HL-60 (cell line): ENCODE data around the gene CCDC194.

Experiments
- DNase-seq, 2 experiments: peaks; one replicate each; pipeline ENCODE4 v3.0.0-alpha.2; 2010 to 2020; ENCODE audit warnings: low read depth in 1 of 2, low spot score in 1 of 2
- H3K27ac ChIP-seq: fragments of 250-450 bp; sonication (Bioruptor Pico); replicated peaks from 2 replicates; pipeline ENCODE4 v1.5.1; 2020; ENCODE audit warnings: mild to moderate bottlenecking, moderate library complexity
- H3K27me3 ChIP-seq: fragments of 250-450 bp; sonication (Bioruptor Pico); 2 replicates; pipeline ENCODE4 v1.5.1; 2021; ENCODE audit warnings: mild to moderate bottlenecking, moderate library complexity; ENCODE audit not compliant: insufficient read depth, poor library complexity, severe bottlenecking
- H3K4me3 ChIP-seq: replicated peaks from 2 replicates; pipeline ENCODE4 v1.5.1; 2011; ENCODE audit warnings: mild to moderate bottlenecking, control low read depth, low read length; ENCODE audit not compliant: insufficient read depth
- GABPA ChIP-seq: IDR thresholded peaks from 2 replicates; pipeline ENCODE4 v1.6.1; 2012; ENCODE audit warnings: low read depth
- POLR2AphosphoS5 ChIP-seq: IDR thresholded peaks from 2 replicates; pipeline ENCODE4 v1.6.1; 2012; ENCODE audit warnings: low read depth
- SPI1 ChIP-seq: IDR thresholded peaks from 2 replicates; pipeline ENCODE4 v1.6.1; 2012; ENCODE audit warnings: low read depth, mild to moderate bottlenecking, borderline replicate concordance
- TF ChIP-seq, protein P1 (sequence below): IDR thresholded peaks from 2 replicates; pipeline ENCODE4 v1.6.1; 2012; ENCODE audit warnings: low read depth; ENCODE audit not compliant: insufficient replicate concordance
- TF ChIP-seq, protein P2 (sequence below): IDR thresholded peaks from one replicate; pipeline ENCODE4 v1.5.1; 2011; ENCODE audit warnings: low read length, control low read depth, inconsistent platforms; ENCODE audit not compliant: insufficient read depth

CCDC194 gene

DNA sequence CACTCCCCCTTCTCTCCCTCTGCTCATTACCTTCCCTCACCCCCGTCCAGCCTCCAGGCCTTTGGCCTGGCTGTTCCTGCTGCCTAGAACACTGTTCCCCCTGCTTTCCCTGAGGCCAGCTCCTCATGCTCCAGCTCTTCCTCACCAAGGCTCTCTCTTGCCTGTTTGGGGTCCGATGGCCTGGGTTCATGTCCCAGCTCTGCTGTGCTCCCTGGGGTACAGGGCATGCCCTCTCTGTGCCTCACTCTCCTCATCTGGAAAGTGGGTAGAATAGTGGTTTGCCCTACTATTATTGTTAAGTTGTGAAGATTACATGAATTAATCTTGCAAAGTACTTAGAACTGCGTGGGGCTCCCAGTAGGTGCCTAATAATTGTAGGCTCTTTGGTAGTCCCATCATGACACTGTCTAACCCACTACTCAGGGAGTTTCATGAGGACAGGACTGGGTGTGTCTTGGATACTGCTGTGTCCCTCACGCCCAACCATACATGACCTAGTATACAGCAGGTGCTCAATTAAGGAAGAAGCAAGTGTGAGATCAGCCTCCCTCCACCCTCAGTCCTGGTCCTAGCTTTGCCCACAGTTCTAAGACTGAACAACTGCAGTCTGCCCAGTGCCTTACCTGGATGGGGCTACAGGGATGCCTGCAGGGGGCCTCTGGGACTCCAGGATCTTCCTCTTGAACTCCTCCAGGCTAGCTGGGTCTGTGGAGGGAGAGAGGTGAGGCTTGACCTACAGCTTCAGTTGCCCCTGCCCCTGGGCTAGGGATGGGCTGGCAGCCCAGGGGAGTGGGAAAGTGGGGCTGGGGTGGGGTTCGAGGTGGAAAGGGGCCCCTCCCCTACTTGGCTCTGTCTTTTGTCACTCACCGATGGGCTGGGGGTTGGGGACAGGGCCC, 33.8 kb downstream of the CCDC194 start:
- DNase-seq, result no peak
- no peak overlapping the region for H3K27ac ChIP-seq
- TF ChIP-seq POLR2AphosphoS5 (no peak), SPI1 (no peak), GABPA (no peak)
- TF ChIP-seq, protein P1, sequence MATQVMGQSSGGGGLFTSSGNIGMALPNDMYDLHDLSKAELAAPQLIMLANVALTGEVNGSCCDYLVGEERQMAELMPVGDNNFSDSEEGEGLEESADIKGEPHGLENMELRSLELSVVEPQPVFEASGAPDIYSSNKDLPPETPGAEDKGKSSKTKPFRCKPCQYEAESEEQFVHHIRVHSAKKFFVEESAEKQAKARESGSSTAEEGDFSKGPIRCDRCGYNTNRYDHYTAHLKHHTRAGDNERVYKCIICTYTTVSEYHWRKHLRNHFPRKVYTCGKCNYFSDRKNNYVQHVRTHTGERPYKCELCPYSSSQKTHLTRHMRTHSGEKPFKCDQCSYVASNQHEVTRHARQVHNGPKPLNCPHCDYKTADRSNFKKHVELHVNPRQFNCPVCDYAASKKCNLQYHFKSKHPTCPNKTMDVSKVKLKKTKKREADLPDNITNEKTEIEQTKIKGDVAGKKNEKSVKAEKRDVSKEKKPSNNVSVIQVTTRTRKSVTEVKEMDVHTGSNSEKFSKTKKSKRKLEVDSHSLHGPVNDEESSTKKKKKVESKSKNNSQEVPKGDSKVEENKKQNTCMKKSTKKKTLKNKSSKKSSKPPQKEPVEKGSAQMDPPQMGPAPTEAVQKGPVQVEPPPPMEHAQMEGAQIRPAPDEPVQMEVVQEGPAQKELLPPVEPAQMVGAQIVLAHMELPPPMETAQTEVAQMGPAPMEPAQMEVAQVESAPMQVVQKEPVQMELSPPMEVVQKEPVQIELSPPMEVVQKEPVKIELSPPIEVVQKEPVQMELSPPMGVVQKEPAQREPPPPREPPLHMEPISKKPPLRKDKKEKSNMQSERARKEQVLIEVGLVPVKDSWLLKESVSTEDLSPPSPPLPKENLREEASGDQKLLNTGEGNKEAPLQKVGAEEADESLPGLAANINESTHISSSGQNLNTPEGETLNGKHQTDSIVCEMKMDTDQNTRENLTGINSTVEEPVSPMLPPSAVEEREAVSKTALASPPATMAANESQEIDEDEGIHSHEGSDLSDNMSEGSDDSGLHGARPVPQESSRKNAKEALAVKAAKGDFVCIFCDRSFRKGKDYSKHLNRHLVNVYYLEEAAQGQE, result no peak
- TF ChIP-seq, protein P2, sequence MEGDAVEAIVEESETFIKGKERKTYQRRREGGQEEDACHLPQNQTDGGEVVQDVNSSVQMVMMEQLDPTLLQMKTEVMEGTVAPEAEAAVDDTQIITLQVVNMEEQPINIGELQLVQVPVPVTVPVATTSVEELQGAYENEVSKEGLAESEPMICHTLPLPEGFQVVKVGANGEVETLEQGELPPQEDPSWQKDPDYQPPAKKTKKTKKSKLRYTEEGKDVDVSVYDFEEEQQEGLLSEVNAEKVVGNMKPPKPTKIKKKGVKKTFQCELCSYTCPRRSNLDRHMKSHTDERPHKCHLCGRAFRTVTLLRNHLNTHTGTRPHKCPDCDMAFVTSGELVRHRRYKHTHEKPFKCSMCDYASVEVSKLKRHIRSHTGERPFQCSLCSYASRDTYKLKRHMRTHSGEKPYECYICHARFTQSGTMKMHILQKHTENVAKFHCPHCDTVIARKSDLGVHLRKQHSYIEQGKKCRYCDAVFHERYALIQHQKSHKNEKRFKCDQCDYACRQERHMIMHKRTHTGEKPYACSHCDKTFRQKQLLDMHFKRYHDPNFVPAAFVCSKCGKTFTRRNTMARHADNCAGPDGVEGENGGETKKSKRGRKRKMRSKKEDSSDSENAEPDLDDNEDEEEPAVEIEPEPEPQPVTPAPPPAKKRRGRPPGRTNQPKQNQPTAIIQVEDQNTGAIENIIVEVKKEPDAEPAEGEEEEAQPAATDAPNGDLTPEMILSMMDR, result no peak
- no peaks in the 10 kb centered on the region for H3K27me3 ChIP-seq
- no peak overlapping the region for H3K4me3 ChIP-seq

DNA sequence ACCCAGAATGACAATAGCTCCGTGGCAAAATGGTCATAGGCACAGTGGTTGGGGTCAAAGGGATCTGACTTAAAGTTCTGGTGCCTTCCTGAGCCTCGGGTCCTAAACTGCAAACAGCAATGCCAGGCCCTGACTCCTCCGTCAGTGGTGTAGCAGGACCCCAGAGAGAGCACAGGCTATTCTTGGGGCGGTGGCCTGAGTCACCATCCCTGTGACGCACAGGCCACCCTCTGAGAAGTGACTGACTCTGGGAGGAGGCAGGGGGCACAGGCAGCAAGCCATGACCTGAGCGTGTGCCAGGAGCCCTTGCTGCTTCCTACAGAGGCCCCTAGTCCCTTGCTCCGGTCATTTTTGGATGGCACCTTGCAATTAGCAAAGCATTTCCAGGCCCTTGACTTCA, 35.6 kb downstream of the CCDC194 start:
- no peaks in the 10 kb centered on the region for H3K27me3 ChIP-seq
- no peak for DNase-seq
- TF ChIP-seq, protein P2, result no peak
- no peak for TF ChIP-seq GABPA
- TF ChIP-seq, protein P1, result no peak
- TF ChIP-seq POLR2AphosphoS5, result no peak
- TF ChIP-seq SPI1, result no peak
- no peak overlapping the region for H3K27ac ChIP-seq
- no peak overlapping the region for H3K4me3 ChIP-seq

DNA sequence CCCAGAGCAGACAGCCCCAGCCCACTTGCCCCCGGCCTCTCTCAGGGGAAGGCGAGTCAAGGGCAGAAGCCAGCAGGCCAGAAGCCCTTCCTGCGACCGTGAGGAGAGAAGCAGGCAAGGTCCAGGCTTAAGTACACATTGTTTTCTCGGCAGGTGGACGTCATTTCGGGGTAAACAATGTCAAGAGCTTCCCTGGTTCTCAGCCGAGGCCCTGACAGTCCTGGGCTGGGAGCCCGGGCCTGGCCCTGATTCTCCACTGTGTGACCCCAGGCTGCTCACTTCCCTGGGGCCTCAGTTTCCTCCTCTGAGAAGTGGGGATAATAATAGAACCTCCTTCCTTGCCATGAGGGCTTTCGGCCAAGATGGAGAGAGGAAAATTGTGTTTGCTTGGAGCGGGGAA, 36.3 kb downstream of the CCDC194 start:
- no peak for DNase-seq
- TF ChIP-seq GABPA, result no peak
- no peak for TF ChIP-seq POLR2AphosphoS5
- TF ChIP-seq, protein P1, result no peak
- TF ChIP-seq, protein P2, result no peak
- no peak for TF ChIP-seq SPI1
- Histone ChIP-seq H3K27ac (no peak overlapping the region), H3K4me3 (no peak overlapping the region), H3K27me3 (no peaks in the 10 kb centered on the region)
